ENCODE measurements around the gene RADX. TPM values are rescaled to one million over a fixed set of nuclear protein-coding genes. Genes with fewer than 3 reads are reported as not detected.

Gene RADX
- total and polyA plus RNA-seq, 2 of the 13 experiments (the other 11 are each of a cell fraction or from before 2014, with no cell fraction given): 1.1 to 2.7 TPM

GRCh38 chrX:106726485-106727437 lies 115.0 kb downstream of the RADX start, which contains the start of gene RNF128 (continued):
- TF ChIP-seq PRDM15 (CRISPR knock-in tag; IDR thresholded peaks at IDR 0.05) (peak; percentile 53; the same call in 1 of the 2 replicates), ETV5 (CRISPR knock-in tag; IDR thresholded peaks at IDR 0.05; ENCODE audit: borderline replicate concordance) (no peak), ZNF615 (CRISPR knock-in tag; IDR thresholded peaks at IDR 0.05; ENCODE audit: borderline replicate concordance) (0 out of 2 replicates have a peak, but pooled peaks have one; percentile 39), FOXC1 (CRISPR knock-in tag; IDR thresholded peaks at IDR 0.05; ENCODE audit: borderline replicate concordance) (no peak; the same call in 1 of the 2 replicates), ZHX2 (IDR thresholded peaks at IDR 0.05; ENCODE audit: low read depth) (no peak), ZHX2 (CRISPR knock-in tag; IDR thresholded peaks at IDR 0.05; ENCODE audit: borderline replicate concordance) (no peak), ZNF737 (CRISPR knock-in tag; IDR thresholded peaks at IDR 0.05; ENCODE audit: borderline replicate concordance) (no peak), CREB1 (IDR thresholded peaks at IDR 0.05) (no peak), CREB1 (CRISPR knock-in tag; IDR thresholded peaks at IDR 0.05) (no peak; the same call in 1 of the 2 replicates), ZNF296 (CRISPR knock-in tag; conservative IDR thresholded peaks at IDR 0.05) (no peak), SAFB2 (CRISPR knock-in tag; IDR thresholded peaks at IDR 0.05; ENCODE audit: borderline replicate concordance, low read depth) (no peak)
